ENCODE measurements around the gene C2orf78. TPM values are rescaled to one million over a fixed set of nuclear protein-coding genes. Genes with fewer than 3 reads are reported as not detected.
A peak's percentile ranks its signal among the peaks of the same experiment; 100 is the strongest.

Gene C2orf78
- total and polyA plus RNA-seq, 2 donors (not counting 3 experiments of a cell fraction or from before 2014, with no cell fraction given) = not detected

DNA sequence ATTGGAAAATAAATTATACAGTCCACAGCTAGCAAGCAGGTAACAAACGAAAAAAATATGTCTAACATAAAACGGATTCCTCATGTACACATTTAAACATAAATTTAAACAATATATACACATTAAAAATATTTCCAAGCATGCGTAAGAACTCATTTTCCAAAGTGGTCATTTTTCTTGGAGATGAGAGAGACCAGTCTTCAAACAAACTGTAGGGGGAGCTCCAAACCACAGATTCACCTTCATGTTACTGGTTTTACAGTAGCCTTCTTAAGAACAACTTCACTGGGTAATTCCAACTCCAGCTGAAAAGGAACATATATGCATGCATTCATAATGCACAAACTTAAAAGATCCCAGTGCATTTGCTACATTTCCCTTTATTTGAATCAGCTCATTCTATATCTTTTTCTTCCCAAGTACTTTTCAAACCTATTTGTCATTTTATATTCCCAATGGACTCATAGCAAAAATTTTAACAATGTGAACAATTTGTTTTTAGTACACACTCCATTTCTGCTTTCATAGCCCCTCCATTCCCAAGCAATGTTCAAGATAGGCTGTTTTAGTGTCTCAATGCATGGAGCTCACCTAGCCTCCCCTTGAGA is 40.0 kb downstream of the C2orf78 start:
- Histone ChIP-seq H3K9ac (replicated peaks; ENCODE audit: extremely low read depth, insufficient read depth, low read length) (no peak overlapping the region), H3K4me3 (replicated peaks in 1 of 3; ENCODE audit: insufficient read depth in 1 of 3, low read depth in 1 of 3, low read length in 3 of 3) (no peak overlapping the region), H2AFZ (ENCODE audit: low read depth, low read length) (no peak overlapping the region), H3K9me1 (replicated peaks; ENCODE audit: control insufficient read depth, extremely low read depth, insufficient read depth, low read length) (no peaks in the 10 kb centered on the region), H3K79me2 (ENCODE audit: control insufficient read depth, insufficient read depth, low read length) (no peaks in the 10 kb centered on the region), H3K36me3 (ENCODE audit: control insufficient read depth in 2 of 2, extremely low read depth in 1 of 2, insufficient read depth in 2 of 2, low read length in 2 of 2) (no peaks in the 10 kb centered on the region), H3K4me1 (ENCODE audit: control insufficient read depth, extremely low read depth, insufficient read depth, low read length) (peaks cover 8% of the 10 kb centered on the region), H3K4me2 (ENCODE audit: insufficient read depth, low read length) (no peak overlapping the region), H3K27ac (ENCODE audit: insufficient read depth, low read depth, low read length) (no peak overlapping the region), H4K20me1 (replicated peaks; ENCODE audit: control insufficient read depth, extremely low read depth, insufficient read depth, low read length) (no peaks in the 10 kb centered on the region), H3K9me3 (replicated peaks; ENCODE audit: control insufficient read depth, insufficient read depth, low read length) (no peaks in the 10 kb centered on the region), H3K27me3 (ENCODE audit: control insufficient read depth in 2 of 2, insufficient read depth in 2 of 2, low read length in 2 of 2) (peaks cover 14 to 26% of the 10 kb centered on the region in 2 experiments)
- dilution Hi-C loops (cut with MboI; ENCODE audit: extremely low pct_ligation_motif_present, low sequenced_read_pairs) = no loop called here
- ChIA-PET POLR2A (no interaction called here), CTCF (interaction anchor here (0.6 to 5.7 kb wide), 34 partner anchors 9 to 708 kb away, joined by 3 to 180 read pairs (median 3); partner anchors contain the start of genes BOLA3, INO80B and MOB1A)
- TF ChIP-seq POLR2AphosphoS5 (IDR thresholded peaks at IDR 0.05; ENCODE audit: insufficient read depth, low read depth, low read length) (no peak), FOS (IDR thresholded peaks at IDR 0.05; ENCODE audit: borderline replicate concordance, insufficient read depth, low read length) (no peak), CTCF (IDR thresholded peaks at IDR 0.05; ENCODE audit: extremely low read depth in 1 of 2, insufficient read depth in 1 of 2, low read depth in 1 of 2, low read length in 2 of 2) (peak; percentile 60 to 76), MAX (IDR thresholded peaks at IDR 0.05; ENCODE audit: insufficient read depth, insufficient read length) (no peak), MYC (IDR thresholded peaks at IDR 0.05; ENCODE audit: low read depth, low read length) (no peak), JUN (IDR thresholded peaks at IDR 0.05; ENCODE audit: borderline replicate concordance, insufficient read depth, insufficient read length, low read depth) (no peak)
- no peak for FAIRE-seq
- DNase-seq (ENCODE audit: low read depth, low spot score) = peak; percentile 81
- intact Hi-C loops (cut with micrococcal nuclease) = loop anchor here (1.0 to 10.0 kb wide), 5 partner anchors 323 to 571 kb away; partner anchors contain the start of gene BOLA3
- BruUV-seq (replicated peaks) = no TSS peak
